Renal cortex interstitium (tissue), 11 donors: ENCODE results near the gene RYK. TPM values are rescaled to one million over a fixed set of nuclear protein-coding genes. Genes with fewer than 3 reads are reported as not detected.

Experiments
- DNase-seq, 11 donors: peaks; one replicate each; pipeline ENCODE4 v3.0.0-alpha.2; 2013; ENCODE audit warnings: low read depth in 9 of 11, low spot score in 4 of 11; ENCODE audit errors: extremely low read depth in 1 of 11
- polyA plus RNA-seq, 3 donors: library from polyadenylated mRNA; unstranded; fragments of 120-200 nt; gene quantifications; one replicate each; pipeline ENCODE4 v1.2.1, GENCODE V29; 2013; ENCODE audit not compliant: insufficient read length in 3 of 3

Gene RYK
- polyA plus RNA-seq, 3 donors, result 92.1 to 102 (median 92.9) TPM

DNA sequence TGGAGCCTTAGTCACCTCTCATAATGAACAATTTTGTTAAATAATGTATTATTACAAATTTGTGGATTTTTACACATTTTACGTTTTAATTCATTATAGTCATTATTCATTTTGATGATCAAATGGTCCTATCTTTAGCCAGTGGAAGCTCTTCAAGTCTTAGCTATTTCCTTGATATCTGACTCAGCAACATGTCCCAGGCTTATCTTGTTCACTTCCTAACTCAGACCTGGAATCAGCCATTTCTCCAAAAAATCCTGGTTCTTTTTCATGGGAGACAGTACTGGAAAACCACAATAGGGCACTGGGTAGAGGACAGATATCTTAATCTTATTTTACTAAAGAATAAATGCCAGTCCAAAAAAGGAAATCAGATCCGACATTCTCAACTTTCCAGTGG lies 56.4 kb downstream of the RYK start:
- no peak for DNase-seq

DNA sequence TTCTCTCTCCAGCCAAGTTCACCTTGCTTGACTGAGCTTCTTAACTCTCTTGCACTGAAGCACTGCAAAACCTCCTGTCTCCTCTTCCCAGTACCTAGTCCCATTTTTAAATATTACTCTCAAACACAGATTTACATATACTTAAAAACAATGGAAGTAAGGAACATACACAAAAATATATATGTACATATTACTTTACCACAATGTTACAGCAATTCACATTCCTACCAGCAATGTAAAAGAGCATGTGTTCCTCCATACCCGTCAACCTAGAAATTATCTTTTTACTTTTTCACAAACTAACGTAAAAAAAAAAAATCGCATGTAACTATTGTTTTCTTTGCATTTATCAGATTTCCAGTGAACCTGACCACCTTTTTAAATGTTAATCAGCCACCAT lies 60.4 kb downstream of the RYK start:
- no peak for DNase-seq

- DNase-seq, result no peak
Observed at GRCh38 chr3:134189849-134190248, 60.8 kb downstream of the RYK start.

DNA sequence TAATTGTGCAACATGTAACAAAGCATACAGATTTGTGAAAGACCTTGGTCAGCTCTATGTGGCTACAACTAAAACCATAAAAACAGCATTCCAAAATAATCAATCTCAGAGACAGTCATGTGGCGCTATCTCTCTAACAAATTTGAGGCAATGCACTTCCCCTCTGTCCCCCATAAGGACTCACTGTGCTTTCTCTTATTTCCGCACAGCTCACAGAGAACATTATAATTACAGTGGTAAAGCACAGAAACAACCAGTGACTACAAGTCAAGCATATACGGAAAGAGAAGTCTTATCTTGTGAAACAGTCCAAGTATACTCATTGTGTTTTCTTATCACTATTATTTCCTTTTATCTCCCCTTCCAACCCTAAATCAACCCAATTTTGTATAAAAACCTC lies 64.3 kb downstream of the RYK start:
- DNase-seq, result no peak

DNA sequence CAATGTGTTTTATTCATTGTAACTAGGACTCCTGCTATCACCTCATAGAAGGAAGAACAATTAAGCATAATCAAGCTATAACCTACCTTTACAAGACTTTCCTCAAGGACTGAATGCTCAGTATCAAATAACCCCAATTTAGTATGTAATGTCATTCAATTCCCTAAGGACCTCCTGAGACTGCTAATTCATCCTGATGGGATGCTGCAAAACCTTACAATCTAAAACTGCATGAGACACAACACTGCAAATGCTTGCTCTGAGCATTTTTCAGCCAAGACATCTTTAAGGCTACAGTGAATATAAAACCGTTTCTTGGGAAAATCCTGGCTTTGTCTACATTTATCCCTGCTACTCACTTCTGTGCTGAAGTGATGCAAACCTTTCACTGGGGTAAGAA lies 69.9 kb downstream of the RYK start:
- no peak for DNase-seq

- DNase-seq, result no peak
Observed at GRCh38 chr3:134179508-134179907, 71.2 kb downstream of the RYK start.

DNA sequence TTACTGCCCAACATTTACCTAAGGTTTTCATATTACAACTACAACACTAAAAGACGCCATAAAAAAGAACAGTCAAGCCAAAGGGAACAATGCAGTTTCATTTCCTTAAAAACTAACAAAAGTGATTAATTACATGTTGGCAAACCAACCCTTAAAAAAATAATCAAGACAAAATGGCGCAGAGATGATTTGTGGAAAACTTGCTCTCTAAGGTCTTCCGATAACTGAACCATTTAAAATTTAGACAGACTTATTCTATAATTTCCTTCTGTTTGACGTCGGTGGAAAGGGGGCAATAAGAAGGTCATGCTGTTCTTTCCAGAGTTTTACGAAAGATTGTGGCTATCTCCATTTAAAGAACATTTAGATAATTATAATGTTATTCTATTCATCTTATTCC lies 87.6 kb downstream of the RYK start:
- DNase-seq, result peak in 7 of 11 donors; percentile 9 to 27 (median 20)

GRCh38 chr3:134161898-134162615 lies 88.6 kb downstream of the RYK start:
- peak in 1 of 11 donors; percentile 7 for DNase-seq

DNA sequence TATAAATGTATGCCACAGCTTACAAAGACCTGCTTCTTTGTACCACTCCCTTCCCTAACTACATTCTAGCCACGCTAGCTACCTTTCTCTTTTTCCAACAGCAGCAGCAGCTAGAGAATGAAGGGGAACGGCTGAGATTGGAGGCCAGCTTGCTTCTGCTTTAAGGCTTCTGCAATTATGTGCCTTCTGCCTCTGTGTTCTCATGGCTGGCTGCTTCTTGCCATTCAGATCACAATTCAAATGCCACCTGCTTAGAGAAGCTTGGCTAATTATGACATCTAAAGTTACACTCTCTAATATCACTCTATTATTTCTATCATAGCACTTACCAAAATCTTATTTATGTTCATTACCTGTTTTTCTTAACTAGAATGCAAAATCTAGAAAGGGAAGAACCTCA lies 95.2 kb downstream of the RYK start:
- DNase-seq, result peak in 1 of 11 donors; percentile 8

DNA sequence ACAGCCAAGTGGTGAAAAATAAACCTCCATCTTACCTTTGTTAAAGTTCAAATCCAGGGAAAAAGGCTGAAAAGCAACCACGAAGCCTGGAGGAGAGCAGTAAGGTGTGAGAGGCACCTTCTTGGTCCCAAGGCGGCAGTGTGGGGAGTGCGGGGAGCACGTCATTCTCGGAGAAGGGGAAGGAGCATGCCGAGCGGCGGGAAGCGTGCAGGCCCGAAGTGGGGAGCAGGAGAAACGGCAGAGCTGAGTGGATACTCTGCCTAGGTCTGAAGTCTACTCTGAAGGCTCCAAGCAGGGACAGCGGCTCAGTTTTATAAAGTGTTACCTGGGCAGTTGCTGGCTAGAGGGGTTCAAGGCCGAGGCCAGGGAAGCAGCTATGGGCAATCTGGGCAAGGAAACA lies 96.9 kb downstream of the RYK start:
- no peak for DNase-seq

DNA sequence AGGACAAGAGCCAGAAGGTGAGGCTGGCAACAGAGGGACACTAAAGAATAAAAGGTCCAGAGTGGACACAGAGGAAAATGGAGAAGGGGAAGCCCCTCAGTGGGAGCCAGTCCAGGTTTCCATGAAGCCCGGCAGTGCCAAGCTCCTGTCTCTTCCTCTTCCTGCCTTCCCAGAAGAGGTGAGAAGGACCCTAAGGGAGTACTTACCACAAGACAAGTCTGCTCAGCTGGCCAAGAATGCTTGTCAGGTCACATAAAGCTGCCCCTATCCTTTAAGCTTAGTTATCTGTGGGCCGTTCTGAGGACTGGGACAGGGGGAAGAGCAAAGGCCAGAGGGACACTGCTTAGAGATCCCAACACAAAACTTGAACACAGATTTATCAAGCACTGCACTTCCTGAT lies 100.2 kb downstream of the RYK start:
- DNase-seq, result no peak

DNA sequence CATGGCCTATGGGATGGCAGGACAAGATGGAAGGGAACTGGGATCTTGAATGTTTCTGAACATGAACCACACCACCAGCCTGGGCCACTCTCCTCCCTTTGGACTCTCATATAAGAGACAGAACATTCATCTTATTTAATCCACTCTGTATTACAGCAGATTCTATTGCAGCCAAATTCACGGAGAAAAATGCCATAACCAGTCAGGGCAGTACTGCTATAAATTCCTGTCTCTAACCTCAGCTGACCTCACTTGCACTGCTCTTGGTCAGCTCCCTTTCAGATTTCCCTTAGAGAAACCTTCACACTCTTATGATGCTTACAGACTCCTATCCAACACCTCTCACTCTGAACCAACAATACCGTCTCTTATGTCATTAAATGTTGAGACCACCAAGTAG lies 101.4 kb downstream of the RYK start:
- no peak for DNase-seq

- no peak for DNase-seq
Observed at GRCh38 chr3:134148534-134148933, 102.1 kb downstream of the RYK start.

DNA sequence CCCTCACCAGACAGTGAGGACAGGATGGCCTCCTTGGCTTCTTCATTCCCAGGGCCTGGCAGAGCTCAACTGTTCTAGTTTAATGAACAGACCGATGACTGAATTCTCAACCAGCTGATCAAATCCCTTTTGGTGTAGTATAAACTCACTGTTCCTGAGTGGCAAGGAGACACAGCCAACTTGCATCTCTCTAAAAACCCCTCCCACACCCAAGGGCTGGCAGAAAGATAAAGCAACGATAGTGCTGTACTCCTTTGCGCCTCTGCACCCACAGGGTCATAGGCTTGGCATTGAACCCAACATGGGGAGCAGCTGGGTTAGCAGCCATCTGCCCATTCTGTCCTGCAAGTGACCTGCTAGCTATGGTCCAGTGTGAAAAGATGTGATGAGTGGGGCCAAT lies 103.2 kb downstream of the RYK start:
- DNase-seq, result no peak

DNA sequence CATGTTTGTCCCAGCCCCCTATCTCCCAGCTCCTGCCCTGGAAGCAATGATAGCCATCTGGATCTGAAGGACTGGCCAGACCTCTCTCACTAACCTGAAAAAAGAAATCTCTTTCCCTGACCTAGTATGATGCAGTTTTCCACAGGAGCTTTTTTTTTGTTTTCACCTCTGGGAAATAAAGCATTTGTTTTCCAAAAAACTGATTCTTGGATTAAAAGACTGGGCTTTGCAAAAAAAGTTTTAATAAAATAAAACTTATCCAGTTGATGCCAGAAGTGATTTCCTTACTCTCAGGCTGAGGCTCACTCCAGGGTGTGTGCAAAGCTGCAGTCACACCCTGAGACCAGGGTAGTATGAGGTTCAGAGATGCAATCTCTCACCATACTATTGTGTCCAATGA lies 104.0 kb downstream of the RYK start:
- no peak for DNase-seq

DNA sequence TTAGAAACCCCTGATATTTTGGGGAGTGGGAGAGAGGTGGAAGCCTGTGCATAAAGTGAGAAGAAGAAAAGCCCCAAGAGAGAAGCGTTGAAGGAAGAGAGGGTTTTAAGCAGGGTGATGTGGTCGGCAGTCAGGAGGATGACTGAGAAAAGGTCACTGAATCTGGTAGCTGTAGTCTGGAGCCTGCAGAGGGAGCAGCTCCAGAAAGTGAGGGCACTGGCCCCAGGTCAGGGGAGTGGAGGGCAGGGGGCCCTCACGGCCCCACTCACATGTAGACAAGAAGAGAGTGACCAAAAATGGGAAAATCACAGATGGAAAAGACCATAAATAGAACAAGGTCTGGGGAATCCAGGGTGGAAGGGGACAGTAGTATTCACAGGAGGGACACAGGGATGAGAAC lies 105.5 kb downstream of the RYK start:
- no peak for DNase-seq

GRCh38 chr3:134144694-134145093 lies 106.0 kb downstream of the RYK start:
- no peak for DNase-seq

- DNase-seq, result no peak
Observed at GRCh38 chr3:134143828-134144401, 106.7 kb downstream of the RYK start.

DNA sequence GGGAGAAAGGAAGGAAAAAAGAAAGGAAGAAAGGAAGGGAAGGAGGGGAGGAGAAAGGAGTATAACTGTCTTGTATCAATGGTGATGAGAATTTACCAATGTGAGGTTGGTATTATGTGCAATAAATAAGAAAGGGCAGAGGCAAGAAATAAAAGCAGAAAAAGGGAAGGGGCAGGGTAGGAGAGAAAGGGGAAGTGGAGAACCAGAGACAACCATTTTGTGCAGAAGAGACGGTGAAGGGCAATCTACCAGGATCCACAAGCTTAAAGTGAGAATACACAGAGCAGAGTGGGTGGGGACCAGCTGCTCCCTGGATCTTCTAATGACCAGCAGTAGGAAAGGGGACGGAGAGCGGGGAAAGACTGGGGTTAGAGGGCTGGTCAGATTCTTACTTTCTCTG lies 114.1 kb downstream of the RYK start:
- no peak for DNase-seq

GRCh38 chr3:134134698-134135415 lies 115.8 kb downstream of the RYK start:
- DNase-seq, result no peak

- DNase-seq, result no peak
Observed at GRCh38 chr3:134134240-134134639, 116.4 kb downstream of the RYK start.
